NCI-H1105 (cell line): ENCODE results near the gene SFTA2.
"Not testable (repeated sequence)": the region's sequence is repeated elsewhere in the genome, so short reads cannot be mapped to it uniquely, and the experiment has no call there.

Experiments
- DNase-seq: peaks from one replicate; lab custom pipeline; 2025; lab: John Stamatoyannopoulos, UW

Gene SFTA2

DNA sequence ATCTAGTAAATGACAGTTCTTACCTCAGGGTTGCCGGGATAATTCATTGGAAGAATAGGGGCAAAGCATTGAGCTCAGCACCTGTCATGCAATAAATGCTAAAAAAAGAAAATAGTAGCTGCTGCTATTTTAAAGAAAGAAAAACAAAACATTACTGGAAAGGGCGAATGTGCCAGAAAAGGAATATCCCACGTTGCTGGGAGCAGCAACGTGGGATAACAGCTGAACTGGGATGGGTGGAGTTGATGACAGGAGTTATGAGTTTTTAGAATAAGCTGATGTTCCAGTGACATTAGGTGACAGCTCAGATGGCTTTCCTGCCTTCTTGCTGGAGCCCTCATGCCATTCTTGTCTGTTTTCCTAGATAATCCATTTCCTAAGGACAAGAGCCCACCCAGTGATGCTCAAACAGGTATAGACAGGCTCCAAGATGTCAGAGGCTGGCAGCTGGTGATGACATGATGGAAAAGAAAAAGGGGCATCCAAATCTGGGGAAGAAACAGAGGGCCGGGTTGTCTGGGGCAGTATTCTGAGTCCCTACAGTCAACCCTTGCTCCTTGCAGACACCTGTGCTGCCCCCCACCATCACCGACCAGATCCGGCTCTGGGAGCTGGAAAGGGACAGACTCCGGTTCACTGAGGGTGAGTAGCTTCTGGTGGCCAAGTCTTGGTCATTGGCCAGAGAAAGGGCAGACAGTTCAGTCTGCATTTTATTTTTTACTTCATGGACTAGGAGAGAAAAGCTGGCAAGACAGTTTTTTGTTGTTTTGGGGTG lies 19.0 kb downstream of the SFTA2 start:
- no peak for DNase-seq

DNA sequence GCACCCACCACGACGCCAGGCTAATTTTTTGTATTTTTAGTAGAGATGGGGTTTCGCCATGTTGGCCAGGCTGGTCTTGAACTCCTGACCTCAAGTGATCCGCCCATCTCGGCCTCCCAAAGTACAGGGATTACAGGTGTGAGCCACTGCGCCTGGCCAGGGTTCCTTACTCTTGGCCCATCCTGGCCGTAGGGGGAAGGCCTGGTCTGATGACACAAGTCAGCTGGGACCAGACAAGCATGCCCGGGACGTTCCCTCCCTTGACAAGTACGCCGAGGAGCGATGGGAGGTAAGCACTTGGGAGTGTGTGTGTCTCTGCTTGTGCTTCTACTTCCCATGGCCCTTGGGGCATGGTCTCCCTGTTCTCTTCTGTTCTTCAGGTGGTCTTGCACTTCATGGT lies 21.5 kb downstream of the SFTA2 start:
- DNase-seq, result not testable (repeated sequence)

DNA sequence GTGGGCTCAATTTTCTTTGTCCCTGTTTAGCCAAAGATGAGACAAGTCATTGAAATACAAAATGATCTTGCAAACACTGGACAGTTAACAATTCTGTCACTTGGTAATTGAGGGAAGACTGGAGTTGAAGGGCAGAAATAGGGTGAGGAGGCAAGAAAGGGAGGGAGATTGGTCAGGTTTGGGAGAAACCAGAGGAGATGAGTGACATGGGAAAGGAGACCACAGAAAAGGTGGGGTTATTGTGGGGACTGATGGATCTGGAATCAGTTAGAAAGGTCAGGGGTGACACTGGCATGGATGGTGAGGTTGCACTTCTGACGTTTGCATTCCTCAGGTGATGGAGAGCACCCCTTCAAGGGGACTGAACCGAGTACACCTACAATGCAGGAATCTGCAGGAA lies 23.3 kb downstream of the SFTA2 start:
- no peak for DNase-seq

DNA sequence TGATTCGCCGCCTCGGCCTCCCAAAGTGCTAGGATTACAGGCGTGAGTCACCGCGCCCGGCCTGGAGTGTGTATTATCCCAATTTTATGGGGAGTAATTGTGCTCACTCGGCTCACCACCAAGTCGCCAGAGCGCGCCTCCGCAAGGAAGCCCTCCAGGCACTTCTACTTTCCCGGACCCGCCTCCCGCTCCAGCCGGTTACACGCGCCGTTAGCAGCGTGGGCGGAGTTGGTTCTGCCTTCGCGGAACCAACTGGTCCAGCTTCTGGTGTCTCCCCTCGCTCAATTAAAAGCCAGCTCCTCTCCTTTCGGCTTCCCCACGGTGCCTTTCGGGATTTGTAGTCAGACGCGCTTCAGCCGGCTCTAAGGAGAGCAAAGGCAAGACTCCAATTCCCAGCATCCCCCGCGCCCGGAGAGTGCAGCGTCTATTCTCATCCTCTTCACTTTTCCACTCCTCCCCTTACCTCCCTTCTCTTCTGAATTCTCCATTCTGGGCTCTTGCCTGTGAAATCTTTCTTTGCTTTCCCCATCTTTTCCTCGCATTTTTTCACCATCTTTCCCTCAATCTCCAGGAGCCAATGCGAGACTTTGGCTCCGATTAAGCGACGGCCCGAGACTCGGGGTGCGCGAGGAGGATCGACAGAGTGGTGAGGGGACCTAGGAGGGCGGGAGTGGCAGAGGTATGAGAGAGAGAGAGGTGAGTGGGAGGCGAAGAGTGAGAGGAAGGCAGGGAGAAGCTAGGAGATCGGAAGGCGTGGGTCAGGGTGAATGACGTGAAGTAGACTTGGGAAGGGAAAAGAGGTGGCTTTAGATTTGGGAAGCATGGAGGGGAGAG lies 24.0 kb downstream of the SFTA2 start, which contains the start of gene GTF2H4:
Gene GTF2H4, plus strand, starts transcription at position 450 of the 834 bp plus-strand sequence.
- peak; percentile 98 for DNase-seq

DNA sequence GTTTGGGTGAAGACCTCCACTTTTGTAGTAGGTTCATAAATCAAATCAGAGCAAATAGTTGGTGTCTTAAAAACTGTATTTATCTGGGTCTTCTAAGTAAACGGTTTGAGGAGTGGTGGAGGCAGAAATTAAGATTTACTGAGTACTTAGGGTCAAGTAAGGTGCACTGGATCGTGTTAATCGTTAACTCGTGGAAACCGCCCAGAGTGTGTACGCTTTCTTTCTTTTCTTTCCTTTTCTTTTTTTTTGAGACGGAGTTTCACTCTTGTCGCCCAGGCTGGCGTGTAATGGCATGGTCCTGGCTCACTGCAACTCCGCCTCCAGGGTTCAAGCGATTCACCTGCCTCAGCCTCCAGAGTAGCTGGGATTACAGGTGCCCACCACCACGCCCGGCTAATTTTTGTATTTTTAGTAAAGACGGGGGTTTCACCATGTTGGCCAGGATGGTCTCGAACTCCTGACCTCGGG lies 24.6 kb downstream of the SFTA2 start:
- DNase-seq, result not testable (repeated sequence)

DNA sequence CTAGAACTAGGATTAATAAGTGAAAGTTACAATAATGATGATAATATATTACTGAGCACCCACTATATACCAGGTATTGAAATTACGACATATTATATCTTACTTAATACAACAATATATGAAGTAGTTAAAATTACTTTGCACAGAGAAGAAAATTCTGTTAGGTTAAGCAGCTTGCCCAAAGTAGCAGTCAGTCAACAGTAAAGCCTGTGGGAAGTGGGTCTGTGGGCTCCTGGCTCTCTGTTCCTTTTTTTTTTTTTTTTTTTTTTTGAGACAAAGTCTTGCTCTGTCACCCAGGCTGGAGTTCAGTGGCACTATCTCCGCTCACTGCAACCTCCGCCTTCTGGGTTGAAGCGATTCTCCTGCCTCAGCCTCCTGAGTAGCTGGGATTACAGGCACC lies 28.7 kb downstream of the SFTA2 start:
- DNase-seq, result no peak

DNA sequence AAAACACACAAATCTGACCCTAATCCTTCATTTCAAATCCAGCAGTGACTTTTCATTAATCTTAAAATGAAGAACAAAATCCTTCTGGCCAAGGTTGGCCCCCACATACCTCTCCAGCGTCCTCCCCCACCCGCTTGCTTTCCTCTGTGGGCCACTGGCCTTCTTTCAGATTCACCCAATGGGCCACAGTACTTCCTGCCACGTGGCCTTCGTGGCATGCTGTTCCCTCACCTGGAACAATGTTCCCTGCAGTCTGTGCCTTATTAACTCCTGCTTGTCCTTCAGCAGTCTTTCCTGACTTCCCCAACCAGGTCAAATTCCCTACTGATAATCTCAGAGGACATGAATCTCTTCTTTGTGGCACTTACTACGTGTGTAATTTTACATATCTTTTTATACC lies 29.3 kb downstream of the SFTA2 start:
- DNase-seq, result no peak

DNA sequence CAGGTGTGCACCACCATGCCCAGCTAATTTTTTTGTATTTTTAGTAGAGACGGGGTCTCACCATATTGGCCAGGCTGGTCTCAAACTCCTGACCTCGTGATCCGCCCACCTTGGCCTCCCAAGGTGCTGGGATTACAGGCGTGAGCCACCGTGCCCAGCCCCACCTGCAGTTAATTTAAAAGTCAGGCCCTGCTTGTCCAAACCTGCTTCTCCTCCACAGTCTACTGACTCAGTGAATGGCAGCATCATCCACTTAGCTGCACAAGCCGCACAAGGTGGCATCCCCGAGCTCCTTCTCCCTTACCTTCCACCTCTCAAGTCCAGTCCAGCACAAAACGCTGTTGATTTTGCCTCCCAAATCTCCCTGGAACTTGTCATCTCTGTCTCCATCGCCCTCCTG lies 29.8 kb downstream of the SFTA2 start:
- DNase-seq, result not testable (repeated sequence)

DNA sequence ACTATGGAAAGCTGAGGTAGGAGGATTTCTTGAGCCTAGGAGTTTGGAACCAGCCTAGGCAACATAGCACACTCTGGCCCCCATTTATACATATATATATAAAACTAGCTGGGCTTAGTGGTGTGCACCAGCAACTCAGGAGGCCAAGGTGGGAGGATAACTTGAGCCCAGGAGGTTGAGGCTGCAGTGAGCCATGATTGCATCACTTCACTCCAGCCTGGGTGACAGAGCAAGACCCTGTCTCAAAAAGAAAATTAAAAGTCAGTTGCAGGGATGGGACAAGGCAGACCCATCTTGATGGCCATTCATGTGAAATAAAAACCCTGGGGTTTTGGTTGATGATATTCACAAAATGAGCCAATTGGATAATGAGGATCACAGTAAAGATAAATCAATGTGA lies 30.5 kb downstream of the SFTA2 start:
- DNase-seq, result no peak

DNA sequence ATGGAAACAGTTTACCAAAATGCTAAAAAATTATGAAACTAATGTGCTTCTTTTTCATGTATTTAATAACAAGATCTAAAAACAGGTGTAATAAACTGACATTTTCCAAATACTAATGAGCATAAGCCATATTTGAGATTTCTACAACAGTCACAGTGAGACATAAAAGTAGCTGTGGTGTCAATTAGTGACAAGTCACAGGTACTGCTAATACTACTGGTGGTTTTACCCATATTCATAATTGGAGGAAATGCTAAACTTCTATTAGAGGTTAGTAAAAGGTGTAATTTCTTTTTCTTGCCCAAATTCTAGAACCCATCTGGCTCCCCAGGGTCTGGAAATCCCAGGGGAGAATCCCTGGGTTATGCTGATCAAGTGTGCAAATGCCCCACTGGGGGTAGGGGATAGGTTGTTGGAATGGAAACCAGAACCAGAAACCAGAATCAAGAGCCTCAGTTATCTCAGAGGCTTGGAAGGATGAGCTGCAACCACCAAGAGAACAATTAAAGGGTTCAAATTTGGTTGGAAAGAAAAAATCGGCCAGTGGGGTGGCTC lies 31.0 kb downstream of the SFTA2 start:
- DNase-seq, result no peak

DNA sequence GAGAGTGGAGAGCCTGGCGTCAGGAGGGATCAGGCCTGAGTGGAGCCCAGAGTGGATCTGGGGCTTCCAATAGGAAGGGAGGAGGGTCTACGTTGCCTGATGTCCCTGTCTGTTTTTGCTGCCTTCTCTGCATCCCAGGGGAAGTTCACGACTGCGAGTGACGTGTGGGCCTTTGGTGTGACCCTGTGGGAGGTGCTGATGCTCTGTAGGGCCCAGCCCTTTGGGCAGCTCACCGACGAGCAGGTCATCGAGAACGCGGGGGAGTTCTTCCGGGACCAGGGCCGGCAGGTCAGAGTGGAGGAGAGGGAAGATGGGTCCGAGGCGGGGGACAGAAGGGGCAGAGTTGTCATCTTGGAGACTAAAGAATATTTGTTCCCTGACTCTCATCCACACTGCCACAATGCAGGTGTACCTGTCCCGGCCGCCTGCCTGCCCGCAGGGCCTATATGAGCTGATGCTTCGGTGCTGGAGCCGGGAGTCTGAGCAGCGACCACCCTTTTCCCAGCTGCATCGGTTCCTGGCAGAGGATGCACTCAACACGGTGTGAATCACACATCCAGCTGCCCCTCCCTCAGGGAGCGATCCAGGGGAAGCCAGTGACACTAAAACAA lies 33.1 kb downstream of the SFTA2 start:
- DNase-seq, result no peak

DNA sequence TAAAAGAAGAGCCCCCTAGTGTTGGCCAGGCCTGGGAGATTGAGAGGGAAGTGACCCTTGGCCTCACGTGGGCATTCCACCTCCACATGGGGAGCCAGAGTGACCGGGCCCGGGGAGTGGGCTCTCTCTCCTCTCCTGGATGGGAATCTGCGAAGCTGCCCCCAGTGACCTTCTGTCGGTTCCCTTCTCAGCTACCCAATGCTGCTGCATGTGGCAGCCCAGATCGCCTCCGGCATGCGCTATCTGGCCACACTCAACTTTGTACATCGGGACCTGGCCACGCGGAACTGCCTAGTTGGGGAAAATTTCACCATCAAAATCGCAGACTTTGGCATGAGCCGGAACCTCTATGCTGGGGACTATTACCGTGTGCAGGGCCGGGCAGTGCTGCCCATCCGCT lies 34.1 kb downstream of the SFTA2 start:
- no peak for DNase-seq

DNA sequence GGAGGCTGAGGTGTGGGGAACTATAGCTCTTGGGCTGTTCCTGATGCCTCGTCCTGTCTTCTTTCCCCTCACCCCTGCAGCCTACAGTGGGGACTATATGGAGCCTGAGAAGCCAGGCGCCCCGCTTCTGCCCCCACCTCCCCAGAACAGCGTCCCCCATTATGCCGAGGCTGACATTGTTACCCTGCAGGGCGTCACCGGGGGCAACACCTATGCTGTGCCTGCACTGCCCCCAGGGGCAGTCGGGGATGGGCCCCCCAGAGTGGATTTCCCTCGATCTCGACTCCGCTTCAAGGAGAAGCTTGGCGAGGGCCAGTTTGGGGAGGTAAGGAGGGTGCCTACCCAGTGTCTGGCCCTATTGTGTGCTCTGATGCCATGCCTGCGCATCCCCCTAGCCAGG lies 35.4 kb downstream of the SFTA2 start:
- DNase-seq, result no peak

DNA sequence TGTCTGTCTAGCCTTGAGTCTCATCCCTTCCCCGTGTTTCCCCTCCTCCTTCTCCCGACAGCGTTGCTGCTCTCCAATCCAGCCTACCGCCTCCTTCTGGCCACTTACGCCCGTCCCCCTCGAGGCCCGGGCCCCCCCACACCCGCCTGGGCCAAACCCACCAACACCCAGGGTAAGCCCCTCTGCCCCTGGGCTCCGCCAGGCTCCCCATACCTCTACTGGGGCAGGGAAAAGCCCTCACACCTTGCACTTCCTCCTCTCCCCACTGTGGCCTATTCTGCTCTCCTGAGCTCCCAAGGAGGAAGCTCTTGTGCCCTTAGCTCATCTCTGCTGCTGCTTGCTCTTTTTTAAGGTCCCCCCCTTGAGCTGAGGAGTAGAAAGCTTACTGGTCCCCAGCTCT lies 36.6 kb downstream of the SFTA2 start:
- no peak for DNase-seq

DNA sequence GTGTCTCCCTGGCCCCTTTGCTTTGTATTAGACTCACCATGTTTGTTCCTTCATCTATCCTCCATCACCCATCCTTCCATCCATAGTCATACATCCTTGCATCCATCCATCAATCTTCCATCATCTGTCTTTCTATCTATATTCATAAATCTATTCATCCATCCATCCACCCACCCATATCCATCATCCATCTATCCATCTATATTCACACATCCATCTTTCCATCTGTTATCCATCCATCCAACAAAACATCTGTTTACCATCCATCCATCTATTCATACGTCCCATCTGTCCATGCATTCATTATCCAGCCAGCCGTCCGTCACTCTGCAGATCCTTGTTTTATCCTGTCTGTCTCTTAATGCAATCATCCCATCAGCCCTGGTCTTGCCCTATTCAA lies 37.0 kb downstream of the SFTA2 start:
- DNase-seq, result no peak

DNA sequence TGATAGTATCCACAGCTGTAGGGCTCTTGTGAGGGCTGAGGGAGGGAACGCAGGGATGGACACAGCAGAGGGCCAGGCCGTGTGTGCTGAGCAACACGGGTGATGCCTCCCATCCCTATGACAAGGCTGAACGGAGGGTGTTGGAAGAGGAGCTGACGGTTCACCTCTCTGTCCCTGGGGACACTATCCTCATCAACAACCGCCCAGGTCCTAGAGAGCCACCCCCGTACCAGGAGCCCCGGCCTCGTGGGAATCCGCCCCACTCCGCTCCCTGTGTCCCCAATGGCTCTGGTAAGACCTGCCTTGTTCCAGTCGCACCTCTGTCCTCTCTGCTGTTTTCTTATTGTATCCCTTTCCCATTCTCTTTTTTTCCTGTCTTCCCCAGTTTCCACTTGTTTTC lies 37.6 kb downstream of the SFTA2 start:
- no peak for DNase-seq

DNA sequence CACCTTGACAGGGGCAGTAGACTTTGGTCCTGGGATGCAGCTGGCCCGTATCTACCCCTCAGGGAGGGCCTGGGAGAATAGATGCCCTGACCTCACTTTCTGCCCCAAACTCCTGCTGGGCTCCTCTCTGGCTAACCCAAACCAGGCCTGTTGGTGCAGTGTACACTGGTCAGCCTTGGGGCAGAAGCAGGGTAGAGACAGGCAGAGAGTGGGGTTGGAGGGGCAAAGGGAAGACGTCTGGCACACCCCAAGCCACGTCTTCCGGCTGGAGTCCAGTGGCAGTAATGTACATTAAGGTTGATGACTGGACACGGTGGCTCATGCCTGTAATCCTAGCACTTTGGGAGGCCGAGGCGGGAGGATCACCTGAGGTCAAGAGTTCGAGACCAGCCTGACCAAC lies 38.3 kb downstream of the SFTA2 start:
- no peak for DNase-seq

DNA sequence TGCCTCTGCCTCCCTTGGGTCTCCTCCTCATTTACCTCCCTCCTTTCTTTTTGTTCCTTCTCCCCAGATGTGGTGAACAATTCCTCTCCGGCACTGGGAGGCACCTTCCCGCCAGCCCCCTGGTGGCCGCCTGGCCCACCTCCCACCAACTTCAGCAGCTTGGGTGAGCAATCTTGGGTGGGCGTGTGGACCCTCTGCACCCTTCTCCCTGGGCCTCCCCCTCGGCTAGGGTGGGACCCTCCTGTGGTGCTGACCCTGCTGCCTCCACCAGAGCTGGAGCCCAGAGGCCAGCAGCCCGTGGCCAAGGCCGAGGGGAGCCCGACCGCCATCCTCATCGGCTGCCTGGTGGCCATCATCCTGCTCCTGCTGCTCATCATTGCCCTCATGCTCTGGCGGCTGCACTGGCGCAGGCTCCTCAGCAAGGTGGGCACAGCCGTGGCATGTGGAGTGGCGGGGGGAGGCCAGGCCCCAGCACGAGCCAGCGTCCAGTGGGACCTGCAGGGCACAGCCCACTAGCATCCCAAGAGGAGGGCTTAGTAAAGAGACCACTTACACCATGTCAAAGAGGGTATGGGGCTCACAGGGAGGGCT lies 38.9 kb downstream of the SFTA2 start:
- no peak for DNase-seq

DNA sequence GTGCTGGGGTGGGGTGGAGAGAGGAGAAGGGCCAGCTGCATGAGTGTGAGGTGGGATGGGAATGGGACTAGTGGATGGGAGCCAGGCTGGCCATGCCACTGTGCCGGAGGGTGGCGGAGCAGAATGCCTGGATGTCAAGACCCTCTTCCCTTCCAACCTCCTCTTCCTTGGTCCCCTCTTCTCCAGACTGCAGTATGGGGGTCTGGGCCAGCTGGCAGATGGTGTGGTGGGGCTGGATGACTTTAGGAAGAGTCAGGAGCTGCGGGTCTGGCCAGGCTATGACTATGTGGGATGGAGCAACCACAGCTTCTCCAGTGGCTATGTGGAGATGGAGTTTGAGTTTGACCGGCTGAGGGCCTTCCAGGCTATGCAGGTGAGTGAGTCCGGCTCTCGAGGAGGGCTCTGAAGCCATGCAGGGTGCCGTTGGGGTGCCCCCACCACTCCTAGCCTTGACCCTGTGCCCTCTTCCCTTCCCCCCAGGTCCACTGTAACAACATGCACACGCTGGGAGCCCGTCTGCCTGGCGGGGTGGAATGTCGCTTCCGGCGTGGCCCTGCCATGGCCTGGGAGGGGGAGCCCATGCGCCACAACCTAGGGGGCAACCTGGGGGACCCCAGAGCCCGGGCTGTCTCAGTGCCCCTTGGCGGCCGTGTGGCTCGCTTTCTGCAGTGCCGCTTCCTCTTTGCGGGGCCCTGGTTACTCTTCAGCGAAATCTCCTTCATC lies 40.0 kb downstream of the SFTA2 start:
- DNase-seq, result no peak

DNA sequence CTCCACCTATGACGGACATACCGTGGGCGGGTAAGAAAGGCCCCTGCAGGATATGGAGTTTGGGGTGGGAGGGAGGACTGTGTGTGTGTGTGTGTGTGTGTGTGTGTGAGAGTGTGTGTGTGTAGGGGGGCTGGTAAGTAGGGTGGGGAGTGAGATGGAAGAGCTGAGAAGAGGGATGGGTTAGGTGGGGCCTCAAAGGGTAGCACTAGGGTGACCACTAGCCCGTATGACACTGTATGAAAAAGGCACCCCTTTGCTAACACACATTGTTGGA lies 40.6 kb downstream of the SFTA2 start:
- no peak for DNase-seq

DNA sequence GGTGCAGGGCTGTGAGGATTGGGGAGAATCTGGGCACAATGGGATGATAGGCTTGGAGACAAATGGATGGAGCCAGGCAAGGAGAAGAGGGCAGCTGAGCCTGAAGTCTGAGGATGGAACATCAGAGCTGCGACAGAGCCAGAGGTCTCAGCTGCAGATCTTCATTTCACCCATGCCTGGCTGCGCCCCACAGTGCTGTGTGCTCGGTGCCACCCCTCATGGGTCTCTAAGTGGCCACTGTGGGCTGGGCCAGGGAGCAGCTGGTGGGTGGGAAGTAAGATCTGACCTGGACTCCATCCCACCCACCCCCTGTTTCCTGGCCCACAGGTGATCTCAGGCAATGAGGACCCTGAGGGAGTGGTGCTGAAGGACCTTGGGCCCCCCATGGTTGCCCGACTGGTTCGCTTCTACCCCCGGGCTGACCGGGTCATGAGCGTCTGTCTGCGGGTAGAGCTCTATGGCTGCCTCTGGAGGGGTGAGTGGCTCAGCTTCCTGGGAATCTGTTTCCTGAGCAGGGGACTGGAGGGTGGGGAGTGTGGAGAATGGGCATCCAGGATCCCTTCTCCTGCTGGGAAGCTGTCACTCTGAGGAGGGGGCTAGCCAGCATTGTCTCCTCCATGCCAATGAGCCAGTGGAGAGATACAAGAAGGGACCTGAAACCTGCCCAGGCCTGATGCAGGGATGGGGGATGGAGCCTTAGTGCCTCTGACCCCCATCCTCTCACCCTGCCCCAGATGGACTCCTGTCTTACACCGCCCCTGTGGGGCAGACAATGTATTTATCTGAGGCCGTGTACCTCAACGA lies 41.1 kb downstream of the SFTA2 start:
- DNase-seq, result no peak
